Measurements from ENCODE around the gene GBP7.

GBP7 gene

DNA sequence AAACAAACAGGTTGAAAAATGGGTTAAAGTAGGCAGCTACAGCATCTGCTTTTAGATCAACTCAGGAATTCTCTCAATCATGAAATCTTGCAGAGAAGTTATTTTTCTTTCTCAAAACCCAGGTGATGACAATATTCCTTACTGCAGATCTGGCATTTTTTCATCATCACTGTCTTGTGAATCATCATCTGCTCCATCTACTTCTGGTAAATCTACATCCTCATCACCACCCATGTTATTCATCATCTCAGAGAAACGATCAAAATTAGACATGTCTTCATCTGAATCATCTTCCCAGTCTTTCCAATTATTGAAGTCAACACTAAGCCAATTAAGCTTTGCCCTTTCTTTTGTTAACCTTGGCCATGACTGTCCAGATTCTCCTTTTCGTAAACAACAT is 71.7 kb downstream of the GBP7 start:
- ChIA-PET POLR2A (ENCODE audit: low non-redundant PET) (no interaction called here), CTCF (interaction anchor here (1.2 kb wide), 1 partner anchor 18 kb away, joined by 3 read pairs; no protein-coding TSS in a partner anchor)
- no peak overlapping the region for H3K27ac ChIP-seq
- no peak for DNase-seq (ENCODE audit: low spot score)
- TF ChIP-seq, protein P1, sequence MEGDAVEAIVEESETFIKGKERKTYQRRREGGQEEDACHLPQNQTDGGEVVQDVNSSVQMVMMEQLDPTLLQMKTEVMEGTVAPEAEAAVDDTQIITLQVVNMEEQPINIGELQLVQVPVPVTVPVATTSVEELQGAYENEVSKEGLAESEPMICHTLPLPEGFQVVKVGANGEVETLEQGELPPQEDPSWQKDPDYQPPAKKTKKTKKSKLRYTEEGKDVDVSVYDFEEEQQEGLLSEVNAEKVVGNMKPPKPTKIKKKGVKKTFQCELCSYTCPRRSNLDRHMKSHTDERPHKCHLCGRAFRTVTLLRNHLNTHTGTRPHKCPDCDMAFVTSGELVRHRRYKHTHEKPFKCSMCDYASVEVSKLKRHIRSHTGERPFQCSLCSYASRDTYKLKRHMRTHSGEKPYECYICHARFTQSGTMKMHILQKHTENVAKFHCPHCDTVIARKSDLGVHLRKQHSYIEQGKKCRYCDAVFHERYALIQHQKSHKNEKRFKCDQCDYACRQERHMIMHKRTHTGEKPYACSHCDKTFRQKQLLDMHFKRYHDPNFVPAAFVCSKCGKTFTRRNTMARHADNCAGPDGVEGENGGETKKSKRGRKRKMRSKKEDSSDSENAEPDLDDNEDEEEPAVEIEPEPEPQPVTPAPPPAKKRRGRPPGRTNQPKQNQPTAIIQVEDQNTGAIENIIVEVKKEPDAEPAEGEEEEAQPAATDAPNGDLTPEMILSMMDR (conservative IDR thresholded peaks at IDR 0.05; ENCODE audit: low read depth): no peak

- ChIA-PET POLR2A (ENCODE audit: low non-redundant PET) (no interaction called here), CTCF (no interaction called here)
- no peak for DNase-seq (ENCODE audit: low spot score)
- TF ChIP-seq, protein P1 (conservative IDR thresholded peaks at IDR 0.05; ENCODE audit: low read depth): no peak
- H3K27ac ChIP-seq: no peak overlapping the region
These were observed 73.8 kb downstream of the GBP7 start for GRCh38 chr1:89102021-89102420.

DNA sequence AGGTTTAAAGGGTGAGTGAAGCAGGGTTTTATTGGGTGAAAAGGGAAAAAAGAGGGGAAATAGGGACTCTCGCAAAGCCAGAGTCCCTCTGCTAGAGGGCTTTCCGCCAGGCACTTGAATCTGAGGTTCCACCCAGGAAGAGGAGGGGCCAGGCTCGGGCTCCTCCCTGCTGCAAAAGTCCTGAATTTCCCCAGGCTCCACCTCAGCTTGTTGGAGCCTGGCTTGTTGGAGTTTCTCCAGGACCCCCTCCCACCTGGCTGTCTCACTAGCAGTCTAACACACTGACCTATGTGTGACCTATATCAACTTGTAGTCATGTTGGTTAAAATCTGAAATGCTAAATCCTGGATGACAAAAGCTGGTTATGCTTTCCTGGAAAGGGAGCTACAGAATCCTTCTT is 75.4 kb downstream of the GBP7 start:
- no peak overlapping the region for H3K27ac ChIP-seq
- ChIA-PET CTCF (no interaction called here), POLR2A (ENCODE audit: low non-redundant PET) (no interaction called here)
- no peak for DNase-seq (ENCODE audit: low spot score)
- TF ChIP-seq, protein P1 (conservative IDR thresholded peaks at IDR 0.05; ENCODE audit: low read depth): no peak

DNA sequence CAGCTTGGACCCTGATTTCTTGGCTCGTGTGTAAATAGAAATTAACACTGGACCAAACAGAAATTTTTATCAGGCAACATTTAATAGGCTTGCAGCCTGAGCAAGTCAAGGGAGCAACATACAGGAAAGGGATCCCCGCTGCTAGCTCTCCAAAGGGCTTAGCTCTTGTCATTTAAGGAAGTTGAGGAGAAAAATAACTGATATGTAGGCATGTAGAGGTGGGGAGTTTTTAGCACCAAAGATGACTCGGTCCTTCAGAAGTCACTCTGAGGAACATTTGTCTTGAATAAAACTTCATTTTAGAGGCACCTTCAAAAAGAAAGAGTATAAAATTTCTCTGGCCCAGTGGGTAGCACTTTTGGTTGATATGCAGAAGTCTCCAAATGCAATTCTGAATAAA is 76.9 kb downstream of the GBP7 start:
- TF ChIP-seq, protein P1 (conservative IDR thresholded peaks at IDR 0.05; ENCODE audit: low read depth): no peak
- no peak for DNase-seq (ENCODE audit: low spot score)
- POLR2A ChIA-PET (ENCODE audit: low non-redundant PET): no interaction called here
- no peak overlapping the region for H3K27ac ChIP-seq
- CTCF ChIA-PET: no interaction called here

GRCh38 chr1:89095737-89096136 is 80.1 kb downstream of the GBP7 start:
- TF ChIP-seq, protein P1 (conservative IDR thresholded peaks at IDR 0.05; ENCODE audit: low read depth): no peak
- CTCF ChIA-PET: interaction anchor here (0.6 kb wide), 1 partner anchor 30 kb away, joined by 3 read pairs; no protein-coding TSS in a partner anchor

GRCh38 chr1:89089962-89090361 is 85.8 kb downstream of the GBP7 start:
- DNase-seq (ENCODE audit: low spot score): no peak
- TF ChIP-seq, protein P1 (conservative IDR thresholded peaks at IDR 0.05; ENCODE audit: low read depth): no peak
- POLR2A ChIA-PET (ENCODE audit: low non-redundant PET): no interaction called here
- CTCF ChIA-PET: interaction anchor here (1.3 kb wide), 1 partner anchor 106 kb away, joined by 4 read pairs; no protein-coding TSS in a partner anchor
- H3K27ac ChIP-seq: no peak overlapping the region

More at GRCh38 chr1:89095737-89096136, 80.1 kb downstream of the GBP7 start:
- POLR2A ChIA-PET (ENCODE audit: low non-redundant PET): no interaction called here
- DNase-seq (ENCODE audit: low spot score): no peak
- no peak overlapping the region for H3K27ac ChIP-seq

GRCh38 chr1:89088572-89088971 is 87.2 kb downstream of the GBP7 start:
- TF ChIP-seq, protein P1 (conservative IDR thresholded peaks at IDR 0.05; ENCODE audit: low read depth): no peak
- no peak overlapping the region for H3K27ac ChIP-seq
- ChIA-PET CTCF (interaction anchor here (1.3 kb wide), 1 partner anchor 104 kb away, joined by 4 read pairs; no protein-coding TSS in a partner anchor), POLR2A (ENCODE audit: low non-redundant PET) (no interaction called here)
- DNase-seq (ENCODE audit: low spot score): no peak
